RWPE2 (cell line): ENCODE data around the gene FGF18.

Experiments
- ATAC-seq: fragments of 200-7000 bp; cut with Tn5 transposase; 3 replicates; pipeline ENCODE4 v1.9.1; 2021; ENCODE audit warnings: low read depth
- DNase-seq: peaks from one replicate; pipeline ENCODE4 v3.0.0-alpha.2; 2020; ENCODE audit warnings: low spot score
- H3K27ac ChIP-seq: fragments of 450-650 bp; 2 replicates; pipeline ENCODE4 v1.5.1; 2017; ENCODE audit warnings: mild to moderate bottlenecking; ENCODE audit not compliant: poor library complexity, severe bottlenecking
- H3K27me3 ChIP-seq: fragments of 250-450 bp; sonication (Bioruptor Pico); 2 replicates; pipeline ENCODE4 v1.5.1; 2021; ENCODE audit warnings: mild to moderate bottlenecking, moderate library complexity; ENCODE audit not compliant: insufficient read depth, poor library complexity, severe bottlenecking
- H3K36me3 ChIP-seq: fragments of 250-450 bp; sonication (Bioruptor Pico); 2 replicates; pipeline ENCODE4 v1.5.1; 2020; ENCODE audit warnings: low read depth, mild to moderate bottlenecking, moderate library complexity
- H3K4me1 ChIP-seq: fragments of 250-450 bp; sonication (Bioruptor Pico); 2 replicates; pipeline ENCODE4 v1.5.1; 2021; ENCODE audit warnings: mild to moderate bottlenecking, moderate library complexity; ENCODE audit not compliant: insufficient read depth, poor library complexity, severe bottlenecking
- H3K4me3 ChIP-seq: fragments of 250-450 bp; sonication (Bioruptor Pico); 2 replicates; pipeline ENCODE4 v1.5.1; 2021; ENCODE audit warnings: mild to moderate bottlenecking, moderate library complexity; ENCODE audit not compliant: severe bottlenecking
- H3K9me3 ChIP-seq: fragments of 250-450 bp; sonication (Bioruptor Pico); 2 replicates; pipeline ENCODE4 v1.5.1; 2021; ENCODE audit warnings: mild to moderate bottlenecking, moderate library complexity; ENCODE audit not compliant: severe bottlenecking
- CTCF ChIP-seq: fragments of 450-650 bp; IDR thresholded peaks from one replicate; pipeline ENCODE4 v1.5.1; 2017; ENCODE audit warnings: mild to moderate bottlenecking, moderate library complexity; ENCODE audit not compliant: poor library complexity, severe bottlenecking

Gene FGF18

GRCh38 chr5:171454549-171454948 lies 35.1 kb downstream of the FGF18 start:
- Histone ChIP-seq H3K4me3 (no peak overlapping the region), H3K36me3 (no peaks in the 10 kb centered on the region), H3K4me1 (no peaks in the 10 kb centered on the region), H3K27ac (no peak overlapping the region), H3K27me3 (no peaks in the 10 kb centered on the region), H3K9me3 (no peaks in the 10 kb centered on the region)
- TF ChIP-seq CTCF: no peak
- DNase-seq (no peak), ATAC-seq (no peak)

- no peak for TF ChIP-seq CTCF
- Histone ChIP-seq H3K4me3 (no peak overlapping the region), H3K4me1 (no peaks in the 10 kb centered on the region), H3K9me3 (no peaks in the 10 kb centered on the region), H3K27ac (no peak overlapping the region), H3K27me3 (no peaks in the 10 kb centered on the region), H3K36me3 (no peaks in the 10 kb centered on the region)
- ATAC-seq (no peak), DNase-seq (no peak)
These were observed 36.1 kb downstream of the FGF18 start for GRCh38 chr5:171455522-171455921.

- H3K27ac ChIP-seq: no peak overlapping the region
- no peaks in the 10 kb centered on the region for H3K4me1 ChIP-seq
- H3K4me3 ChIP-seq: no peak overlapping the region
- no peak for TF ChIP-seq CTCF
- no peaks in the 10 kb centered on the region for H3K36me3 ChIP-seq
- ATAC-seq (no peak), DNase-seq (peak; percentile 10)
- no peaks in the 10 kb centered on the region for H3K9me3 ChIP-seq
- no peaks in the 10 kb centered on the region for H3K27me3 ChIP-seq
These were observed 37.9 kb downstream of the FGF18 start for GRCh38 chr5:171457208-171457981.

GRCh38 chr5:171459839-171460238 lies 40.4 kb downstream of the FGF18 start:
- Histone ChIP-seq H3K27ac (no peak overlapping the region), H3K27me3 (no peaks in the 10 kb centered on the region), H3K4me1 (no peaks in the 10 kb centered on the region), H3K9me3 (no peaks in the 10 kb centered on the region), H3K36me3 (no peaks in the 10 kb centered on the region), H3K4me3 (no peak overlapping the region)
- TF ChIP-seq CTCF: no peak
- no peak for ATAC-seq
- DNase-seq: peak; percentile 51
